A673 (cell line): ENCODE data around the gene CDA.

Experiments used
- CTCF ChIP-seq: fragments of 300-800, 200-600 bp; sonication (generic); conservative IDR thresholded peaks from 2 replicates; pipeline ENCODE4 v1.5.1; 2017; ENCODE audit warnings: low read depth, mild to moderate bottlenecking, antibody characterized with exemption, low read length, moderate library complexity, mixed read lengths
- EZH2 ChIP-seq: fragments of 200-600 bp; sonication (generic); IDR thresholded peaks from 2 replicates; pipeline ENCODE4 v1.6.1; 2017; ENCODE audit warnings: borderline replicate concordance, low read depth, mild to moderate bottlenecking, mixed read lengths, antibody characterized with exemption, low read length; ENCODE audit not compliant: poor library complexity, severe bottlenecking

DNA sequence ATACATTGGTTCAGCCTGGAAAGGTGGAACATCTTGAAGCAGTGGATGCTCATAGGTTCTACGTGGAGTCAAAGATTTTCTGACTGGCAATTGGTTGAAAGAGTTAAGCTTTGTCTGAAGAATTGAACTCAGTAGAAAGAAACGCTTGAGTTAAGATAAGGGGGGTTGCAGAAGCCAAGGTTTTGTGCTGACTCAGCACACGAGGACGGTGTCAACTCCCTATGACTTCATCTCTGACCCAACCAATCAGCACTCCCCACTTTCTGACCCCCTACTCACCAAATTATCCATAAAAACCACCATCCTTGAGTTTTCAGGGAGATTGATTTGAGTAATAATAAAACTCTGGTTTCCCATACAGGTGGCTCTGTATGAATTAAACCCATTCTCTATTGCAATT lies 41.8 kb downstream of the CDA start:
- TF ChIP-seq CTCF (no peak), EZH2 (no peak)
